HepG2 (cell line): Measurements from ENCODE around the gene PTPN14. TPM values are rescaled to one million over a fixed set of nuclear protein-coding genes. Genes with fewer than 3 reads are reported as not detected.

Experiments used
- ATAC-seq: fragments of 200-7000 bp; cut with Tn5 transposase; 3 replicates; pipeline ENCODE4 v1.9.1; 2020; ENCODE audit warnings: mild to moderate bottlenecking, moderate library complexity
- BruUV-seq: library from RNA; stranded (reverse); fragments of 400-500 nt; replicated peaks from 2 replicates; lab custom pipeline; 2021; lab: Mats Ljungman, UMichigan
- CTCF ChIA-PET: fragments of 300-600 bp; formaldehyde crosslinking; extraction: SDS; loops from one replicate; lab custom pipeline; 2021; ENCODE audit warnings: low total read pairs, inconsistent platforms, low intra/inter-chr PET ratio; lab: Yijun Ruan, JAX
- POLR2A ChIA-PET: fragments of 350-600 bp; sonication (Branson Sonifier 250); formaldehyde crosslinking; loops from one replicate; lab custom pipeline; 2020; ENCODE audit warnings: antibody characterized with exemption, inconsistent platforms; lab: Yijun Ruan, JAX
- DNase-seq: peaks from one replicate; pipeline ENCODE4 v3.0.0-alpha.2; 2015; ENCODE audit warnings: low spot score
- FAIRE-seq: peaks from 3 replicates; lab custom pipeline; 2011; peaks lifted over from hg19 to GRCh38; lab: Jason Lieb, UNC
- H2AFZ ChIP-seq: one replicate; pipeline ENCODE4 v1.6.1; 2011; ENCODE audit warnings: low read length, inconsistent platforms
- H3K27ac ChIP-seq: fragments of 300-600 bp; 3 replicates; pipeline ENCODE4 v1.8.0; 2011; ENCODE audit warnings: mixed run types, mild to moderate bottlenecking, mixed read lengths, low read length, inconsistent platforms; ENCODE audit not compliant: insufficient read depth; ENCODE audit errors: extremely low read length
- H3K27me3 ChIP-seq, 2 experiments: fragments of 200-600 bp in 1 of 2; 2 replicates in 1 of 2; 3 replicates in 1 of 2; pipeline versions ENCODE4 v1.6.0 to v1.8.0; 2011; ENCODE audit warnings: low read length in 2 of 2, mild to moderate bottlenecking in 2 of 2, moderate library complexity in 2 of 2, inconsistent platforms in 1 of 2; ENCODE audit not compliant: insufficient read depth in 2 of 2, control insufficient read depth in 1 of 2
- H3K36me3 ChIP-seq, 2 experiments: fragments of 200-600 bp in 1 of 2; replicated peaks in 1 of 2; 2 replicates in 1 of 2; 3 replicates in 1 of 2; pipeline versions ENCODE4 v1.5.1 to v1.8.0; 2011; ENCODE audit warnings: low read length in 2 of 2, inconsistent platforms in 1 of 2; ENCODE audit not compliant: insufficient read depth in 2 of 2, control insufficient read depth in 1 of 2
- H3K4me1 ChIP-seq: 2 replicates; pipeline ENCODE4 v1.5.1; 2012; ENCODE audit warnings: low read length, inconsistent platforms; ENCODE audit not compliant: insufficient read depth
- H3K4me2 ChIP-seq: 2 replicates; pipeline ENCODE4 v1.6.0; 2011; ENCODE audit warnings: low read depth, low read length, inconsistent platforms
- H3K4me3 ChIP-seq, 3 experiments: fragments of 200-600 bp in 1 of 3; sonication (generic), shearing (Covaris generic) in 1 of 3; replicated peaks in 1 of 3; 2 replicates each; pipeline ENCODE4 v1.5.1; 2011 to 2016; ENCODE audit warnings: low read length in 3 of 3, inconsistent platforms in 2 of 3, low read depth in 2 of 3, mild to moderate bottlenecking in 2 of 3, control low read depth in 1 of 3, mixed read lengths in 1 of 3; ENCODE audit not compliant: insufficient read depth in 1 of 3
- H3K79me2 ChIP-seq: one replicate; pipeline ENCODE4 v1.6.1; 2011; ENCODE audit warnings: low read length, inconsistent platforms; ENCODE audit not compliant: insufficient read depth
- H3K9ac ChIP-seq: 2 replicates; pipeline ENCODE4 v1.6.0; 2011; ENCODE audit warnings: mild to moderate bottlenecking, low read depth, low read length, inconsistent platforms; ENCODE audit not compliant: insufficient read depth
- H3K9me3 ChIP-seq: 2 replicates; pipeline ENCODE4 v1.5.1; 2012; ENCODE audit warnings: mild to moderate bottlenecking, low read length
- H4K20me1 ChIP-seq: 2 replicates; pipeline ENCODE4 v1.6.0; 2011; ENCODE audit warnings: inconsistent platforms, mild to moderate bottlenecking, low read length, moderate library complexity; ENCODE audit not compliant: insufficient read depth
- HIVEP1 ChIP-seq: sonication (generic); formaldehyde crosslinking; IDR thresholded peaks from 2 replicates; pipeline ENCODE4 v1.4.0; 2020; ENCODE audit warnings: mild to moderate bottlenecking, missing genetic modification reagents
- IKZF4 ChIP-seq: sonication (generic); formaldehyde crosslinking; IDR thresholded peaks from 2 replicates; pipeline ENCODE4 v1.5.1; 2020; ENCODE audit warnings: borderline replicate concordance, mild to moderate bottlenecking, low read depth, missing genetic modification reagents; ENCODE audit errors: not compliant biosample characterization
- ISL2 ChIP-seq: sonication (generic); formaldehyde crosslinking; IDR thresholded peaks from 2 replicates; pipeline ENCODE4 v1.5.0; 2020; ENCODE audit warnings: missing genetic modification reagents
- PHF21A ChIP-seq: sonication (generic); formaldehyde crosslinking; IDR thresholded peaks from 2 replicates; pipeline ENCODE4 v1.5.0; 2020; ENCODE audit warnings: mild to moderate bottlenecking, missing genetic modification reagents
- WGBS: methylation state at CpG from one replicate; pipeline ENCODE4 v1.1.6; 2017; ENCODE audit warnings: low lambda C conversion rate; 5-methylcytosine and 5-hydroxymethylcytosine counted together
- in situ Hi-C: cut with HindIII; loops from 2 replicates; pipeline ENCODE4 v1.10.0; 2017; ENCODE audit warnings: low pct_unique_long_range_greater_than_20kb; ENCODE audit not compliant: extremely low pct_ligation_motif_present
- intact Hi-C: fragments of 100-400 bp; cut with micrococcal nuclease; formaldehyde crosslinking; loops from one replicate; pipeline ENCODE4 v1.10.0; 2022; ENCODE audit not compliant: unreplicated experiment
- polyA plus RNA-seq, 8 experiments: library from polyadenylated mRNA; depleted of rRNA in 3 of 8; stranded (reverse) in 7 of 8; unstranded in 1 of 8; fragments of >200 nt; fragmentation: Illumina TruSeq in 4 of 8; extraction: Trizol in 4 of 8; gene quantifications; 2 replicates each; pipeline versions ENCODE4 v1.2.1 to v1.2.3, GENCODE V29; 2011 to 2016; ENCODE audit warnings: low read depth in 4 of 8, missing spikeins in 1 of 8, mixed read lengths in 1 of 8; ENCODE audit not compliant: insufficient read depth in 1 of 8
- total RNA-seq, 5 experiments: library from RNA; depleted of rRNA; stranded (reverse); fragments of >200 nt; fragmentation: Illumina TruSeq; extraction: Trizol; gene quantifications; 2 replicates each; pipeline ENCODE4 v1.2.3, GENCODE V29; 2016; ENCODE audit warnings: low read depth in 1 of 5
- TF ChIP-seq, protein P1 (sequence below): sonication (generic); formaldehyde crosslinking; conservative IDR thresholded peaks from 2 replicates; pipeline ENCODE4 v1.4.0; 2020; ENCODE audit warnings: mild to moderate bottlenecking, missing genetic modification reagents, moderate library complexity

PTPN14 gene
- total and polyA plus RNA-seq, 2 of the 13 experiments (the other 11 are each of a cell fraction or from before 2014, with no cell fraction given), result 3.9 to 4.7 TPM

DNA sequence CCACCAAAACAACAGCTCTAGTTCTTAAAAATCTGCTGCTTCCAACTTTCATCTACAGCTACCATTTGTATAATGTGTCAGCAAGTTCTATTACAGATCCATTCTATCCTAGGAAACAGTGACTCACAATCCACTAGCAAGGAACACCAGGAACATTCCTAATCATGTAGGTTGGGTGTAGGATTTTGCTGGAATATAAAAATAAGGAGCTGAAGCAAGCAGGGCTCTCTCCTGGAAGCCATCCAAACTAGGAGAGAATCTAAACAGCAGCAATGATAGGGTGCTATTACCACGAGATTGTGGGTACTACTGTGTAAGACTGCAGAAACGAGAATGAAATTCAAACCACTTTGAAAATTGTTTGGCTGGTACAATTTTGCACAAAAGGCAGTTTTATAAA lies 135.0 kb downstream of the PTPN14 start (continued):
- TF ChIP-seq, protein P1, sequence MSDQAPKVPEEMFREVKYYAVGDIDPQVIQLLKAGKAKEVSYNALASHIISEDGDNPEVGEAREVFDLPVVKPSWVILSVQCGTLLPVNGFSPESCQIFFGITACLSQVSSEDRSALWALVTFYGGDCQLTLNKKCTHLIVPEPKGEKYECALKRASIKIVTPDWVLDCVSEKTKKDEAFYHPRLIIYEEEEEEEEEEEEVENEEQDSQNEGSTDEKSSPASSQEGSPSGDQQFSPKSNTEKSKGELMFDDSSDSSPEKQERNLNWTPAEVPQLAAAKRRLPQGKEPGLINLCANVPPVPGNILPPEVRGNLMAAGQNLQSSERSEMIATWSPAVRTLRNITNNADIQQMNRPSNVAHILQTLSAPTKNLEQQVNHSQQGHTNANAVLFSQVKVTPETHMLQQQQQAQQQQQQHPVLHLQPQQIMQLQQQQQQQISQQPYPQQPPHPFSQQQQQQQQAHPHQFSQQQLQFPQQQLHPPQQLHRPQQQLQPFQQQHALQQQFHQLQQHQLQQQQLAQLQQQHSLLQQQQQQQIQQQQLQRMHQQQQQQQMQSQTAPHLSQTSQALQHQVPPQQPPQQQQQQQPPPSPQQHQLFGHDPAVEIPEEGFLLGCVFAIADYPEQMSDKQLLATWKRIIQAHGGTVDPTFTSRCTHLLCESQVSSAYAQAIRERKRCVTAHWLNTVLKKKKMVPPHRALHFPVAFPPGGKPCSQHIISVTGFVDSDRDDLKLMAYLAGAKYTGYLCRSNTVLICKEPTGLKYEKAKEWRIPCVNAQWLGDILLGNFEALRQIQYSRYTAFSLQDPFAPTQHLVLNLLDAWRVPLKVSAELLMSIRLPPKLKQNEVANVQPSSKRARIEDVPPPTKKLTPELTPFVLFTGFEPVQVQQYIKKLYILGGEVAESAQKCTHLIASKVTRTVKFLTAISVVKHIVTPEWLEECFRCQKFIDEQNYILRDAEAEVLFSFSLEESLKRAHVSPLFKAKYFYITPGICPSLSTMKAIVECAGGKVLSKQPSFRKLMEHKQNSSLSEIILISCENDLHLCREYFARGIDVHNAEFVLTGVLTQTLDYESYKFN, result no peak
- TF ChIP-seq ISL2 (CRISPR knock-in tag), result no peak
- no peak for TF ChIP-seq IKZF4 (CRISPR knock-in tag)

DNA sequence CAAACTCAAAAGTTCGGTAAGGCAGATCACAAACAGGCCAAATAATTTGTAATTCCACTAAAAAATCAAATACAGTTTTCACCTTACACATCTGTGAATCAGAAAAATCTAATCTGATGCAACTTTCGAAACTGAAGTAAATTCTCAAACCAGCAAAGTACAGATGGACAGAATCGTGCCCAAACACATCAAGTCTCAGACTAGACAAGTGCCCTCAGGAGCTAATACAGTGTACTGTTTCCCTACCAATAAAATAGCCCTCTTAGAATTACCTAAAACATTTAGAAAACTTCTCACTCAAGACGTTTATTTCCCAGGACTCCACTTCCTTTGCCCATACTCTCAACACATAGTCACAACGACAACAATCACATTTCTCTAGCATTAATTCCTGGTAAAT lies 136.3 kb downstream of the PTPN14 start:
- no peaks in the 10 kb centered on the region for H3K79me2 ChIP-seq
- no peak for FAIRE-seq

More for the DNA sequence above, 136.3 kb downstream of the PTPN14 start:
- Histone ChIP-seq H3K27ac (no peak overlapping the region), H3K4me1 (peaks cover 14% of the 10 kb centered on the region), H3K9me3 (no peaks in the 10 kb centered on the region), H4K20me1 (no peaks in the 10 kb centered on the region; the same call in 1 of the 2 replicates), H3K4me3 (no peak overlapping the region), H3K9ac (no peak overlapping the region), H2AFZ (no peak overlapping the region), H3K27me3 (no peaks in the 10 kb centered on the region), H3K4me2 (no peak overlapping the region), H3K36me3 (0 out of 5 replicates have a peak, but pooled peaks cover 0 to 3% of the 10 kb centered on the region in 2 experiments)
- intact Hi-C loops, result no loop called here
- TF ChIP-seq PHF21A (CRISPR knock-in tag) (0 out of 2 replicates have a peak, but pooled peaks have one; percentile 17), HIVEP1 (CRISPR knock-in tag) (no peak)
- POLR2A ChIA-PET, result interaction anchor here (0.8 kb wide), 1 partner anchor 137 kb away, joined by 4 read pairs; the partner anchor contains the start of gene PTPN14
- no peak for ATAC-seq
- DNase-seq, result no peak
- in situ Hi-C loops, result no loop called here
- CTCF ChIA-PET, result no interaction called here
- 81% methylated on average over 5 of the region's 5 CpGs for WGBS
- BruUV-seq, result no TSS peak
